ENCODE data around the gene ECPAS. TPM values are rescaled to one million over a fixed set of nuclear protein-coding genes. Genes with fewer than 3 reads are reported as not detected.
A peak's percentile ranks its signal among the peaks of the same experiment; 100 is the strongest.

Gene ECPAS
- total RNA-seq (2021; ENCODE audit: unreplicated experiment) (69.4 TPM), Bru-seq, nascent RNA (percentile 90 among the genes with signal in this experiment), BruChase-seq, experiment 1, labeled RNA remaining after a 2-hour chase (percentile 83 among the genes with signal in this experiment), BruChase-seq, experiment 2, labeled RNA remaining after a 6-hour chase (percentile 85 among the genes with signal in this experiment)
- 35.6 TPM for polyA plus RNA-seq (2012; ENCODE audit: insufficient read length)
- long read RNA-seq, full-length matches to known transcripts, result 8 of 80 reads
- long read RNA-seq, partial matches to known transcripts, result 43 of 80 reads
- long read RNA-seq, other reads (novel, unspliced or antisense), result 29 of 80 reads

DNA sequence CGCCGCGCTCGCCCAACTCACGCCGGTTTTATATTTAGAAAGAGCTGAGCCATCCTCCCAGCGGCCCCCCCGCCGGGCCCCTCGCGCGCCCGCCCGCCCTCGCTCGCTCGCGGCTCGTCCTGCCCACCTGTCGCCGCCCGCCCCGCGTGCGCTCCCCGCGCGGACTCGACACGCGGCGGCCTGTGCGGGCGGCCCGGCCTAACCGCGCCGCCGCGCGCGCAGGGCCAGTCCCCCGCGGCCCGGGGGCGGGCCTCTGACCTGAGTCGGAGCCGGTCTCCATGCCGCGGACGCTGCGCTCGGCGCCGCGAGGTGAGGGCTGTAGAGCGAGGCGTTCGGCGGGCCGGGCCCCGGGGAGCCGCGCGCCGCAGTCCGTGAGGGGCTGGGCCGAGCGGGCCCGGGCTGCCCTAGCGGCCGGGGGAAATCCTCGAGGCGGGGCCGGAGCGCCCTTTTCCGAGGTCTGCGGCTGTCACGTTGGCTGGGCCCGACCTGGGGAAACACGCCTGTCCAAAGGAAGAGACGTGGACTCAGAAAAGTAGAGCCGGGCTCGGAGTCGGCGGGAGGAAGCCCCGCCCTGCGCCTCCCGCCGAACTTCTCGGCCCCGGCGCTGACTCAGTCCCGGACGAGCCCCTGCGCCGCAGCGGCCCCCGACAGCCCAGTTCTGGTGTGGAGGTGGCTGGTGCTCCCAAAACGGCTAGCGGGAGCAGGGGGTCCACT, at the start of gene ECPAS:
Gene ECPAS, minus strand, starts transcription at position 526 of the 714 bp plus-strand sequence. CDS start 11,465 bp downstream, outside the sequence.
- Histone ChIP-seq H3K27ac (ENCODE audit: low read length) (peak within 1 kb of the TSS; percentile 87), H3K4me1 (ENCODE audit: control insufficient read depth, insufficient read depth, low read length) (no peaks in the 10 kb centered on the region; the same call in 1 of the 2 replicates), H3K4me3 (ENCODE audit: low read depth in 2 of 2, low read length in 2 of 2) (peak within 1 kb of the TSS; percentile 76 to 83), H3K27me3 (ENCODE audit: control insufficient read depth, insufficient read depth, low read length) (no peaks in the 10 kb centered on the region), H3K9me3 (ENCODE audit: control insufficient read depth, insufficient read depth, low read depth, low read length) (no peaks in the 10 kb centered on the region), H3K36me3 (ENCODE audit: control insufficient read depth, insufficient read depth, low read length) (no peaks in the 10 kb centered on the region; the same call in 1 of the 2 replicates)
- DNase-seq (ENCODE audit: low read depth, low spot score), result no peak
- BruUV-seq (replicated peaks), result no TSS peak
- ATAC-seq, result peak; percentile 83
- no peak for TF ChIP-seq CTCF (IDR thresholded peaks at IDR 0.05)
- TF ChIP-seq SIN3A (IDR thresholded peaks at IDR 0.05; ENCODE audit: borderline replicate concordance, insufficient read depth, low read depth, low read length), result 0 out of 2 replicates have a peak, but pooled peaks have one; percentile 22
- TF ChIP-seq POLR2AphosphoS5 (IDR thresholded peaks at IDR 0.05; ENCODE audit: low read depth, low read length), result peak; percentile 64; the same call in 1 of the 2 replicates
- ChIA-PET POLR2A (no interaction called here), CTCF (interaction anchor here (0.6 kb wide), 1 partner anchor 586 kb away, joined by 3 read pairs; no protein-coding TSS in a partner anchor)
- in situ Hi-C loops (cut with HindIII; ENCODE audit: low pct_unique_long_range_greater_than_20kb, low sequenced_read_pairs) (no loop called here), intact Hi-C loops (cut with micrococcal nuclease; ENCODE audit: unreplicated experiment) (no loop called here)

GRCh38 chr9:111533099-111533790, 49.1 kb upstream of the ECPAS start:
- TF ChIP-seq TCF7L2 (IDR thresholded peaks at IDR 0.05; ENCODE audit: low read depth, low read length), result no peak
- TF ChIP-seq POLR2AphosphoS5 (IDR thresholded peaks at IDR 0.05; ENCODE audit: low read depth, low read length), result no peak
- no peak for TF ChIP-seq SIN3A (IDR thresholded peaks at IDR 0.05; ENCODE audit: borderline replicate concordance, insufficient read depth, low read depth, low read length)
- TF ChIP-seq CTCF (IDR thresholded peaks at IDR 0.05), result no peak
- intact Hi-C loops (cut with micrococcal nuclease; ENCODE audit: unreplicated experiment), result no loop called here
- CTCF ChIA-PET, result no interaction called here
- no peaks in the 10 kb centered on the region for H3K36me3 ChIP-seq (ENCODE audit: control insufficient read depth, insufficient read depth, low read length)
- DNase-seq (ENCODE audit: low read depth, low spot score) (no peak), ATAC-seq (no peak)
- no peak overlapping the region for H3K27ac ChIP-seq (ENCODE audit: low read length)
- in situ Hi-C loops (cut with HindIII; ENCODE audit: low pct_unique_long_range_greater_than_20kb, low sequenced_read_pairs), result no loop called here
- no TSS peak for BruUV-seq (replicated peaks)
- no peaks in the 10 kb centered on the region for H3K4me1 ChIP-seq (ENCODE audit: control insufficient read depth, insufficient read depth, low read length)
- no peak overlapping the region for H3K4me3 ChIP-seq (ENCODE audit: low read depth in 2 of 2, low read length in 2 of 2)
- POLR2A ChIA-PET, result no interaction called here
- H3K27me3 ChIP-seq (ENCODE audit: control insufficient read depth, insufficient read depth, low read length), result no peaks in the 10 kb centered on the region
- peaks cover 5% of the 10 kb centered on the region; the same call in 1 of the 2 replicates for H3K9me3 ChIP-seq (ENCODE audit: control insufficient read depth, insufficient read depth, low read depth, low read length)

DNA sequence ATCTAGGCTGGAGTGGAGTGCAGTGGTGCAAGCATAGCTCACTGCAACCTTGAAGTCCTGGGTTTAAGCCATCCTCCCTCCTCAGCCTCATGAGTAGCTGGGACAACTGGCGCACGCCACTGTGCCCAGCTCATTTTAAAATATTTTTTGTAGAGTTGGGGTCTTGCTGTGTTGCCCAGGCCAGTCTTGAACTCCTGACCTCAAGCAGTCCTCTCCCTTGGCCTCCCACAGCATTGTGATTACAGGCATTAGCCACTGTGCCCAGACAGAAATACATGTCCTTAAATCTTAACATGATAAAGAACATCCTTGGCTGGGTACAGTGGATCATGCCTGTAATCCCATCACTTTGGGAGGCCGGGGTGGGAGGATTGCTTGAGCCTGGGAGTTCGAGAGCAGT, 47.5 kb upstream of the ECPAS start:
- H3K4me1 ChIP-seq (ENCODE audit: control insufficient read depth, insufficient read depth, low read length), result no peaks in the 10 kb centered on the region
- no peaks in the 10 kb centered on the region for H3K36me3 ChIP-seq (ENCODE audit: control insufficient read depth, insufficient read depth, low read length)
- H3K4me3 ChIP-seq (ENCODE audit: low read depth in 2 of 2, low read length in 2 of 2), result no peak overlapping the region
- TF ChIP-seq, protein P1, sequence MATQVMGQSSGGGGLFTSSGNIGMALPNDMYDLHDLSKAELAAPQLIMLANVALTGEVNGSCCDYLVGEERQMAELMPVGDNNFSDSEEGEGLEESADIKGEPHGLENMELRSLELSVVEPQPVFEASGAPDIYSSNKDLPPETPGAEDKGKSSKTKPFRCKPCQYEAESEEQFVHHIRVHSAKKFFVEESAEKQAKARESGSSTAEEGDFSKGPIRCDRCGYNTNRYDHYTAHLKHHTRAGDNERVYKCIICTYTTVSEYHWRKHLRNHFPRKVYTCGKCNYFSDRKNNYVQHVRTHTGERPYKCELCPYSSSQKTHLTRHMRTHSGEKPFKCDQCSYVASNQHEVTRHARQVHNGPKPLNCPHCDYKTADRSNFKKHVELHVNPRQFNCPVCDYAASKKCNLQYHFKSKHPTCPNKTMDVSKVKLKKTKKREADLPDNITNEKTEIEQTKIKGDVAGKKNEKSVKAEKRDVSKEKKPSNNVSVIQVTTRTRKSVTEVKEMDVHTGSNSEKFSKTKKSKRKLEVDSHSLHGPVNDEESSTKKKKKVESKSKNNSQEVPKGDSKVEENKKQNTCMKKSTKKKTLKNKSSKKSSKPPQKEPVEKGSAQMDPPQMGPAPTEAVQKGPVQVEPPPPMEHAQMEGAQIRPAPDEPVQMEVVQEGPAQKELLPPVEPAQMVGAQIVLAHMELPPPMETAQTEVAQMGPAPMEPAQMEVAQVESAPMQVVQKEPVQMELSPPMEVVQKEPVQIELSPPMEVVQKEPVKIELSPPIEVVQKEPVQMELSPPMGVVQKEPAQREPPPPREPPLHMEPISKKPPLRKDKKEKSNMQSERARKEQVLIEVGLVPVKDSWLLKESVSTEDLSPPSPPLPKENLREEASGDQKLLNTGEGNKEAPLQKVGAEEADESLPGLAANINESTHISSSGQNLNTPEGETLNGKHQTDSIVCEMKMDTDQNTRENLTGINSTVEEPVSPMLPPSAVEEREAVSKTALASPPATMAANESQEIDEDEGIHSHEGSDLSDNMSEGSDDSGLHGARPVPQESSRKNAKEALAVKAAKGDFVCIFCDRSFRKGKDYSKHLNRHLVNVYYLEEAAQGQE (IDR thresholded peaks at IDR 0.05; ENCODE audit: insufficient read depth in 1 of 2, low read depth in 2 of 2, low read length in 1 of 2), result no peak
- TF ChIP-seq CTCF (IDR thresholded peaks at IDR 0.05) (no peak), TCF7L2 (IDR thresholded peaks at IDR 0.05; ENCODE audit: low read depth, low read length) (no peak), POLR2AphosphoS5 (IDR thresholded peaks at IDR 0.05; ENCODE audit: low read depth, low read length) (no peak), SIN3A (IDR thresholded peaks at IDR 0.05; ENCODE audit: borderline replicate concordance, insufficient read depth, low read depth, low read length) (no peak)
- ATAC-seq (no peak), DNase-seq (ENCODE audit: low read depth, low spot score) (no peak)
- intact Hi-C loops (cut with micrococcal nuclease; ENCODE audit: unreplicated experiment) (no loop called here), in situ Hi-C loops (cut with HindIII; ENCODE audit: low pct_unique_long_range_greater_than_20kb, low sequenced_read_pairs) (no loop called here)
- BruUV-seq (replicated peaks), result no TSS peak
- CTCF ChIA-PET, result no interaction called here
- peaks cover 5% of the 10 kb centered on the region; the same call in 1 of the 2 replicates for H3K9me3 ChIP-seq (ENCODE audit: control insufficient read depth, insufficient read depth, low read depth, low read length)
- no peak overlapping the region for H3K27ac ChIP-seq (ENCODE audit: low read length)
- no peaks in the 10 kb centered on the region for H3K27me3 ChIP-seq (ENCODE audit: control insufficient read depth, insufficient read depth, low read length)
- POLR2A ChIA-PET, result no interaction called here
